GM18526 (cell line): Measurements from ENCODE around the gene CADM2.

ENCODE experiments used
- POLR2A ChIP-seq: IDR thresholded peaks from 3 replicates; pipeline ENCODE4 v1.6.1; 2011; ENCODE audit not compliant: insufficient read length; ENCODE audit errors: extremely low read depth

The CADM2 gene

DNA sequence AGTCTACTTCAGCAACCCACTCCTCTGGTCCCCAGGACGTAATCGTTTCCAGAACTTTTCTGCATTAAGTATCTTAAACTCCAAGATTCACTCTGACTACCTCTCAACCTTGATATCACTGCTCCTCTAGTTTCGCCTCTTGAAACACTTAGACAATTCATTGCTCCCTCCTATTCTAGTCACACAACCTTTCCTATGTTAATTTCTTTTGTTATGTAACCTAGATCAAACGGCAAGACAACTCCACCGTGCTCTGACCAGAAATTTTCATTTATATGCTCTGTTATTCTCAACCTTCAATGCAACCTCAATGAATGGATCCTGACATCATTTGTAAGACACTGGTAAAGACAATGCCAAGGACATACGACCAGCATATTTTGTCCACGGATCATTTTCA, 71.3 kb downstream of the CADM2 start:
- no peak for TF ChIP-seq POLR2A

- TF ChIP-seq POLR2A = no peak
Observed at GRCh38 chr3:85037203-85037602, 78.4 kb downstream of the CADM2 start.

DNA sequence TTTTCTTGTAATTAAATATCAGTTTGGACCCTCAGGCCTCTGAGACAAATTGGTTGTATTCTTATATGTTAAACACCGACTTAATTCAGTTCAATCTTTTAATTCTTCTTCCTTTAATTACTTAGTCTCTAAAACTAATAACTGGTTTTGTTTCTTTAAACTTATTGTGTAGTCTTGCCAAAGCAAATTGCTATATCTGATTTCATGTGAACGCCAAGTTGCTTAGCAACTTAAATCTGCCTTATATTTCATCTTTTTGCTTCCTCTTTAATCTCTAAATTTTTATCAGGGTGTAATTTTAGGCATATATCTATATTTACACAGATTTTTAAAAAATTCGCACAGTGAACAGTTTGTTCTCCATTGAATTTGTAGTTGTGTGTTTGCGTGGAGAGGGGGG, 82.2 kb downstream of the CADM2 start:
- no peak for TF ChIP-seq POLR2A

- no peak for TF ChIP-seq POLR2A
Observed at GRCh38 chr3:85041562-85042055, 82.8 kb downstream of the CADM2 start.

GRCh38 chr3:85050821-85051220, 92.0 kb downstream of the CADM2 start:
- TF ChIP-seq POLR2A = no peak

GRCh38 chr3:85051786-85052185, 93.0 kb downstream of the CADM2 start:
- TF ChIP-seq POLR2A = no peak

DNA sequence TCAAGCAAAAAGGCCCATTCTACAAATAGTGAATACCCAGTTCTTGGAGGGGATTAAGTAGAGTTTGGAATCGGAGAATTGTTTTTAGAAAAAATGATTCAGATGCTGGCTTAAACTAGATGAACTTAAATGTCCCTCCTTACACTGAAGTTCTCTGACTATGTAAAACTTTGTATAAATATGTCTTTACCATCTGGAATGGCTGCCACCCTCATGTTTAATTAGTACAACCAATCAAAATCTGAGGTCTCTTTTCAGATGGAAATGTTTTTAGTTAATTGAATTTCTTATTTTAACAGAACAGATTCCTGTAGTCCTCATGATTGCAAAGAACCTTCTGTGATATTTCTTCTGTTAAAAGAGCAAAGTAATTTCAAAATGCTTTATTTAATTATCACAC, 94.8 kb downstream of the CADM2 start:
- no peak for TF ChIP-seq POLR2A

DNA sequence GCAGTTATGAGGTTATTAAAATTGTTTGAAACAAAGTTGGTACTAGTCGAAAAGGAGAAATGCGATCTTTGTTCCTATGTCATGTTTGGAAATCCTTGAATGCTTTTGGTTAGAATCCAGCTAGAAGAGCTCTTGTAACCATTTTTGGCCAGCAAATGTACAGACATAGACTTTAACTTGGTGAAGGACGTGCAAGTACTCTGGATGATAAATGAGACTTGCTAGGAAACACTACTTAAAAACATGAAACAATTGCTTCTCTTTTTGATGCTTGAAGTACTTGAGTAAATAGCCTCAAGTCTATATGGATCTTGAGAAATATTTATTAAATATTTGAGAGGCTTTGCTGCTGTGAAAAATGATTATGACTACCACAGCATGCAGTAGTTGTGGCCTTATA, 95.8 kb downstream of the CADM2 start:
- no peak for TF ChIP-seq POLR2A

DNA sequence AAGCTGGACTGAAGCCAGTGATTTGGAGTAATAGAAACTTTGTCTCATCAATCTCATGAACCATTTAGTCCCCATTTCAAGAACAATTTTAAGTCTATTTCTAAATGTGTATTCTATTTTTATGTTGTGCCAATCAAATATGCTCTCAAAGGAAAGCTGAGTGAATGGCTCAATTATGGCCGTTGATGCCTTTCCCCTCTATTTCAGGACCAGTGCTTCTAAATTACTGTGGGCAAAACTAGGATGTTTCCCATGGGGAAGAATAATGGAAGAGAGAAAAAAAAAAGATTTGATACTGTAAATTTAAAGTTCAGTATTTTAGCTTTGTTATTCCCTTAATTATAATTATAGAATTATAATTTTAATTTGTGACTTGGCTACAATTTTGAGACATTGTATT, 110.1 kb downstream of the CADM2 start:
- no peak for TF ChIP-seq POLR2A

DNA sequence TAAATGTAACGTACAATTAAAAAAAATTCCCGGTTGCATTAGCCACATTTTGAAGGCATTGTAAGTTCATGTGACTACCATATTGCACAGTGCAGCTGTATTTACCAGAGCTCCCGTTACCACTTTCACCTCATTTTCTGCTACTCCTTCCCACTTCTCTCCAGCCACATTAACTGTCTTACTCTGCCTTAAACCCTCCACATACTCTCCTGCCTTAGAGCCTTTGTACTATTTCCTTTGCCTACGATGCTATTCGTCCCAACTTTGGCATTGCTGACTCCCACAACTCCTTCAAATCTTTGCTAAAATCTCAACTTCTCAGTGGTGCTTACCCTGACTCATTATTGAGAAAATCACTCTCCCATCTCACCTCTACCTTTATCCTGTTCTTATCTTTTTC, 115.2 kb downstream of the CADM2 start:
- no peak for TF ChIP-seq POLR2A

DNA sequence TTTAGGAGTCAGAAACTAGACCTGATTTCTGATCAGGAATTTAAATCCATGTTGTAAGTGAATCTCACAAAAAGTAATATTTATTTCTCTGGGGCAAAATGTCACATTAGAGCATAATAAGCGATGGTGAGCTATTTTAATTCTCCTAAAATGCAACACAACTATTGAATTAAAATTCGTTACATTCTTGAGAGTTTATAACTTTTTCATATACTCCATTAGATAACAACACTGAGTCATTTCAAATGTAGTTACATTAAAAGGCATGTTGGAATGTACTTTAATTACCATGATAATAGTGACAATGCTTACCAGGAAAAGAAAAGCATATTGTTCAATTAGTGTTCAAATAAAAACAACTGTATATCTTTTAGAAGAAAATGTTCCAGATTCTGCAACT, 116.9 kb downstream of the CADM2 start:
- no peak for TF ChIP-seq POLR2A

GRCh38 chr3:85077018-85077417, 118.2 kb downstream of the CADM2 start:
- no peak for TF ChIP-seq POLR2A

GRCh38 chr3:85081191-85081906, 122.6 kb downstream of the CADM2 start:
- no peak for TF ChIP-seq POLR2A

GRCh38 chr3:85090495-85090894, 131.7 kb downstream of the CADM2 start:
- TF ChIP-seq POLR2A = no peak

DNA sequence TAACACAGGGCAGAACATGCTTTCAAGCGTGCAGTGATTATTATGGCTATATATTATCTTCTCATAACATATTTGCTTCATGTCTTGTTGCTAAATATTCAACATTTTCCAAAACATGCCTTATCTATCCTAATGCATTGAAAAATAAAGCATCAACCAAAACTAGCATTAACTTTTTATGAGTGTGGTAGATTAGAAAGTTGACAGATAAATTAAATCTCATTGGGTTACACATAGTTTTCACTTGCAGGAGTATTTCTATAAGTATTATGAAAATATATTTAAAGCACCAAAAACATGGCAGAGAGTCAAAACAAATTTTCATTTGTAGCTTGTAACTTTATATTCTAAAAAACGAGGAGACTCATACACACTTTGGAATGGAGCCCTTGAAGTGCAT, 141.5 kb downstream of the CADM2 start:
- TF ChIP-seq POLR2A = no peak

DNA sequence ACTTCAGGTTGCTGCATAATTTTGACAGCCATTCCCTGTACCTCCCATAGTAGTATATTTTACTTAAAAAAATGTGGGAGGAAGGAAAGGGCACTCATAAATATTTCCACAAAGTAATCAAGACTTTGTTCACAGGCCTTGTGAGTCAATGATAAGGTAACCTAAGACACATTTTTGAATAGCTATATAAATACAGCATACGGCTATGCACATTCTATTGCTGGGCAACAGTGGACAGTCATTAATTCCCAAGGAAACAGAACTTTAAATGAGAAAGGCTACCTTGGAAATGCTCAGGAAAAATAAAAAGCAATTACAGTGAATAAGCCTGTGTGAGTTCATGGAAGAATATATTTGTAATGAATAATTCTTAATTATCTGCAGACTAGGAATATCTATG, 144.0 kb downstream of the CADM2 start:
- TF ChIP-seq POLR2A = no peak

- TF ChIP-seq POLR2A = no peak
Observed at GRCh38 chr3:85110393-85110792, 151.6 kb downstream of the CADM2 start.

DNA sequence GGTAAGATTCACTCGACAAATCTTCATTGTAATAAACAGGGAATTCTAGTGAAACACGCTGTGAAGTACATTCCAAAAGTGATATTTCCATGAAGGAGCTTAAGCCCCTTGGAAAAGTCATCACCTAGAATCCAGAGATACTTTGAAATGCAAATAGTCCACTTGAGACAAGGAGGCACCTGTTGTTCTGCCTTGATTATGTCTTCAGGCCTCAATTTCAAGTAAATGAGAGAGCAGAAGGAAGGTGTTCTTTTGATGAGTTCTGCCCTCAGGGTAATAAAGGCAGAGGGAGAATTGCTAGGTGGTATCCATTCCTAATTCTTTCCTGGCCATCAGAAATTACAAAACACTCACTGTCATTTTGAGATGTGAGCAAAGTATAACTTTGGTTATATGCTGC, 162.1 kb downstream of the CADM2 start:
- no peak for TF ChIP-seq POLR2A

GRCh38 chr3:85142626-85143025, 183.8 kb downstream of the CADM2 start:
- no peak for TF ChIP-seq POLR2A
